GM19468 (cell line): Measurements from ENCODE around the gene GPR143.

ENCODE experiments used
- ATAC-seq: cut with Tn5 transposase; IDR thresholded peaks from one replicate; pipeline ENCODE4 v1.9.1; 2021; ENCODE audit warnings: mild to moderate bottlenecking, moderate library complexity, moderate number of reproducible peaks; ENCODE audit not compliant: unreplicated experiment; ENCODE audit errors: extremely low read depth

GPR143 gene

GRCh38 chrX:9677098-9677739 is 88.4 kb downstream of the GPR143 start:
- ATAC-seq = peak; percentile 95

DNA sequence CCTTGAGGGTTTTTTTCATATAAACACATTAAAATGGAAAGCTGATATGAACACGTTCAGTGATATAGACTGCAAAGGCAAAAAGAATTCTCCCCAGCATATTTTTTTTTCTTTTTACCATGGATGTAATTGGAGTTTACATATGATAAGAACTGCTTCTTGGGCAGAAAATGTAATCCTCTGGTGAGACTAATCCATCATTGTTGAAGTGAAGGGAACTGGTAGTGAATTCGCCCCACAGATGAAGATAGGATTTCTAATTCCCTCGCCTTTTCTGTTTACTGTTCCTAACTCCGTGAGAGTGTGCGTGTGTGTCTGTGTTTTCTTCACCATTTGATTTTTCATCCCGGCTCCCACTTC is 88.9 kb downstream of the GPR143 start:
- ATAC-seq = no peak

GRCh38 chrX:9676306-9676705 is 89.3 kb downstream of the GPR143 start:
- no peak for ATAC-seq
